ENCODE measurements around the gene WWOX.

DNA sequence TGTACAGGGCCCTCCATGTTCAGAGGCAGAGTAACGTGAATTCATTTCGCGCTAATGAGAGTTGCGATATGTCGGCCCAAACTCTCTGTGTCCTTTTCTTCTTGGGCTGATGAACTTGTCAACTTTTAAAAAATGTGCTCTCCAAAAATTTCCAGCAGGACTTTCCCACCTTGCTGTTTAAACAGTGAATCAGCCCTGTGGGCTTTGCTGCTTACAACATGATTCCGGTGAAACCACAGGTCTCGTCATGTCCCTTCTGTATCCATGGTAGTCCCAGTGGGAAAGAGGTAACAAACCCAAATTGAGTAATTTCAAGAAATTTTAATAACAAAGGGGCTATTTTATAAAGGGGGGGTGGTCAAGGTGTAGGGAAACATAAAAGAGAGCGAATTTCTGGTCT is 888.2 kb downstream of the WWOX start:
- TF ChIP-seq, protein P1, sequence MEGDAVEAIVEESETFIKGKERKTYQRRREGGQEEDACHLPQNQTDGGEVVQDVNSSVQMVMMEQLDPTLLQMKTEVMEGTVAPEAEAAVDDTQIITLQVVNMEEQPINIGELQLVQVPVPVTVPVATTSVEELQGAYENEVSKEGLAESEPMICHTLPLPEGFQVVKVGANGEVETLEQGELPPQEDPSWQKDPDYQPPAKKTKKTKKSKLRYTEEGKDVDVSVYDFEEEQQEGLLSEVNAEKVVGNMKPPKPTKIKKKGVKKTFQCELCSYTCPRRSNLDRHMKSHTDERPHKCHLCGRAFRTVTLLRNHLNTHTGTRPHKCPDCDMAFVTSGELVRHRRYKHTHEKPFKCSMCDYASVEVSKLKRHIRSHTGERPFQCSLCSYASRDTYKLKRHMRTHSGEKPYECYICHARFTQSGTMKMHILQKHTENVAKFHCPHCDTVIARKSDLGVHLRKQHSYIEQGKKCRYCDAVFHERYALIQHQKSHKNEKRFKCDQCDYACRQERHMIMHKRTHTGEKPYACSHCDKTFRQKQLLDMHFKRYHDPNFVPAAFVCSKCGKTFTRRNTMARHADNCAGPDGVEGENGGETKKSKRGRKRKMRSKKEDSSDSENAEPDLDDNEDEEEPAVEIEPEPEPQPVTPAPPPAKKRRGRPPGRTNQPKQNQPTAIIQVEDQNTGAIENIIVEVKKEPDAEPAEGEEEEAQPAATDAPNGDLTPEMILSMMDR (IDR thresholded peaks at IDR 0.05; ENCODE audit: borderline replicate concordance, extremely low read depth, low read length, poor library complexity, severe bottlenecking): no peak
- TF ChIP-seq EZH2 (IDR thresholded peaks at IDR 0.05; ENCODE audit: borderline replicate concordance, low read depth, low read length, severe bottlenecking): no peak
